GM21786 (cell line): ENCODE data around the gene ETFDH.
"Not testable (repeated sequence)": the region's sequence is repeated elsewhere in the genome, so short reads cannot be mapped to it uniquely, and the experiment has no call there.

Experiments used
- ATAC-seq: cut with Tn5 transposase; IDR thresholded peaks from one replicate; pipeline ENCODE4 v1.9.1; 2021; ENCODE audit not compliant: unreplicated experiment

The ETFDH gene

DNA sequence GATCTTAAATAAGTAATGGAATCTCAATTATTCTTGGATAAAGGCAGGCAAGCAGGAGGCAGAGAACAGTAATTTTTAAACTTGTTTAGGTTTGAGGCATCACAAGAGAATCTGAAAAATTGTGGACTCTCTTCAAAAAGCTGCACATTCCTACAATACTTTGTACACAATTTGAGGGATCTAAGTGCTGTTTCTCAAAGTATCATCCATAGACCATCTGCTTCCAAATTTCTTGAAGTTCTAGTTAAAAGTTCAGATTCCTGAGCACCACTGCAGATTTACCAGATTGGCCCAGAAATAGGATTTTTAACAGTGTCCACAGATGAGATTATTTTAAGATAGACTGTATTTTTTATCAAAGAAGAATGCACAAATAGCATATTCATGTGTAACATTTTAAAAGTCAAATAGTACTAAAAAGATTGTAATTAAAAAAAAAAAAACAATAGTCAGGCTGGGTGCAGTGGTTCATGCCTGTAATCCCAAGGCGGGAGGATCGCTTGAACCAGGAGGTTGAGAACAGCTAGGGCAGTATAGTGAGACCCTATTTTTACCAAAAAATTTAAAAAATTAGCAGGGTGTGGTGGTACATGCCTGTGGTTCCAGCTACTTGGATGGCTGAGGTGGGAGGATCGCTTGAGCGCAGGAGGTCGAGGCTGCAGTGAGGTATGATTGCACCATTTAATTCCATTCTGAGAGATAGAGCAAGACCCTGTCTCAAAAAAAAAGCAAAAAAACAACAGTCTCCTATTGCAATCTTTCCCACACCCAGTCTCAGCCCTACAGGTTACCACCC, 82.5 kb downstream of the ETFDH start:
- ATAC-seq = no peak

DNA sequence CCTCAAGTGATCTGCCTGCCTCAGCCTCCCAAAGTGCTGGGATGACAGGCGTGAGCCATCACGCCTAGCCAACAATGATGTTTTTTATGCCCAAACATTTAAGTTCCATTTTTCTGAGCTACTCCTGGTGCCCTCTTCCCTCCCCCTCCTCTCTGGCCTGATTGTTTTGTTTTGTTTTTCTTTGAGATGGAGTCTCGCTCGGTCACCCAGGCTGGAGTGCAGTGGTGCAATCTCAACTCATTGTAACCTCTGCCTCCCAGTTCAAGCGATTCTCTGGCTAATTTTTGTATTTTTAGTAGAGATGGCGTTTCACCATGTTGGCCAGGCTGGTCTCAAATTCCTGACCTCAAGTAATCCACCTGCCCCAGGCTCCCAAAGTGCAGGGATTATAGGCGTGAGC, 83.7 kb downstream of the ETFDH start:
- not testable (repeated sequence) for ATAC-seq

DNA sequence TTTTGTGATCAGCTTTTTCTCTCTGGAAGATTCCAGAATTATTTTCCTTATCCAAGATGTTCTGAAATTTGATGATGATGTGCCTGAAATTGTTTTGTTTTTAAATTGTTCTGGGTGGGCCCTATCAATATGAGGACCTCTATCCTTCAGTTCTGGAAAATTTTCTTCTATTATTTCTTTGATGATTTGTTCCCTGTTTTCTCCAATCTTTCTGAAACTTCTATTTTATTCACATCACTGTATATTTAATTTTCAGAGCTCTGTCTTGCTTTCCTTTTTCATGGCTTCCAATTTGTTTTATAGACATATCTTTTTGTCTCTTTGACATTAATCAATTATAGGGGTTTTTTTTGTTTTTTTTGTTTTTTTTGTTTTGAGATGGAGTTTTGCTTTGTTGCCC, 84.5 kb downstream of the ETFDH start:
- ATAC-seq = no peak

DNA sequence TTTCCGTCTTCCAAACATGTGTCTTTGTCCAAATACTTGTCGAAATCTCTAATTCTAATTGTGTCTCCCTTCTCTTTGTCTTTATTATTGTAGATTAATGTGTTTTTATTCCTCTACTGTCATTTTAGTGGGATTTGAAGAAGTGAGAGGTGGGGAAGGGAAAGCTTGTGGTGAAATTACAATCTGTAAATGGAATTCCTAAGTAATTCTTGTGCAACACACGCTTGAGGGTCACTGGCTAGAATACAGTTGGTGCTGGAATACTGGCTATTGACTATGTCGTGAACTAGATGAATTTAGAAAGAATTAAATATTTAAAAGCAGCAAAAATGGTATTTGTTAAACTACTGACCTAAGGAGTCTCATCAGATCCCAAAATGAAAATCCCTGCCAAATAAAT, 86.0 kb downstream of the ETFDH start:
- no peak for ATAC-seq

DNA sequence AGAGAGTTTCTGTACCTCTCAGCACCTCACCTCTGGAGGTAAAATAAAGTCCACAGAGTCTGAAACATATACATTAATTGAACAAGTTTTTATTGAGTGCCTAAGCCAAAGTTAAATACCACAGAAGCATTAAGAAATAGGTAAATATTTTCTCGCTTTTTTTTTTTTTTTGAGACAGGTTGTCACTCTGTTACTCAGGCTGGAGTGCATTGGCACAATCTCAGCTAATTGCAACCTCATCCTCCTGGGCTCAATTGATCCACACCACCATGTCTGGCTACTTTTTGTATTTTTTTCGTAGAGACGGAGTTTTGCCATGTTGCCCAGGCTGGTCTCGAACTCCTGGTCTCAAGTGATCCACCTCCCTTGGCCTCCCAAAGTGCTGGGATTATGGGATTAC, 86.6 kb downstream of the ETFDH start:
- ATAC-seq = no peak
